ENCODE results near the gene IPO5. TPM values are rescaled to one million over a fixed set of nuclear protein-coding genes. Genes with fewer than 3 reads are reported as not detected.

The IPO5 gene
- total and polyA plus RNA-seq, 2 of the 8 experiments (the other 6 are each of a cell fraction or from before 2014, with no cell fraction given) = 143 to 410 TPM

DNA sequence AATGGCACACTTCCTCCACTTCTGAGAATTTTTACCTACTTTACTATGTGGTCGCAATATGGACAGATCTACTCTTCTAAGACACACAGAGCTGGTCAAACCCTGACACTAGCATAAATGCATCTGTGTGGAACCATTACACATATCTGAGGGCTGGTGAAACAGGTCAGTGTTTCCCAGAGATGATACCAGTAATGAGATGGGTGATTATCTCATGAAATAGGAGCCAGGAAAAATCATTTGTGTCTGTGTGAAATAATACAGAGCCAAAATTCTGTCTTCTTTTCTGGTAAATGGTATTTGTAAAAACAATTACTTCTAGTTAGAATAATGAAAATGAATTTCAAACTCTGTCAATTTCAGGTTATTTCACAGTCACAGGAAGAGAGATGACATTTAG, 117.8 kb downstream of the IPO5 start (continued):
- TF ChIP-seq, protein P1, sequence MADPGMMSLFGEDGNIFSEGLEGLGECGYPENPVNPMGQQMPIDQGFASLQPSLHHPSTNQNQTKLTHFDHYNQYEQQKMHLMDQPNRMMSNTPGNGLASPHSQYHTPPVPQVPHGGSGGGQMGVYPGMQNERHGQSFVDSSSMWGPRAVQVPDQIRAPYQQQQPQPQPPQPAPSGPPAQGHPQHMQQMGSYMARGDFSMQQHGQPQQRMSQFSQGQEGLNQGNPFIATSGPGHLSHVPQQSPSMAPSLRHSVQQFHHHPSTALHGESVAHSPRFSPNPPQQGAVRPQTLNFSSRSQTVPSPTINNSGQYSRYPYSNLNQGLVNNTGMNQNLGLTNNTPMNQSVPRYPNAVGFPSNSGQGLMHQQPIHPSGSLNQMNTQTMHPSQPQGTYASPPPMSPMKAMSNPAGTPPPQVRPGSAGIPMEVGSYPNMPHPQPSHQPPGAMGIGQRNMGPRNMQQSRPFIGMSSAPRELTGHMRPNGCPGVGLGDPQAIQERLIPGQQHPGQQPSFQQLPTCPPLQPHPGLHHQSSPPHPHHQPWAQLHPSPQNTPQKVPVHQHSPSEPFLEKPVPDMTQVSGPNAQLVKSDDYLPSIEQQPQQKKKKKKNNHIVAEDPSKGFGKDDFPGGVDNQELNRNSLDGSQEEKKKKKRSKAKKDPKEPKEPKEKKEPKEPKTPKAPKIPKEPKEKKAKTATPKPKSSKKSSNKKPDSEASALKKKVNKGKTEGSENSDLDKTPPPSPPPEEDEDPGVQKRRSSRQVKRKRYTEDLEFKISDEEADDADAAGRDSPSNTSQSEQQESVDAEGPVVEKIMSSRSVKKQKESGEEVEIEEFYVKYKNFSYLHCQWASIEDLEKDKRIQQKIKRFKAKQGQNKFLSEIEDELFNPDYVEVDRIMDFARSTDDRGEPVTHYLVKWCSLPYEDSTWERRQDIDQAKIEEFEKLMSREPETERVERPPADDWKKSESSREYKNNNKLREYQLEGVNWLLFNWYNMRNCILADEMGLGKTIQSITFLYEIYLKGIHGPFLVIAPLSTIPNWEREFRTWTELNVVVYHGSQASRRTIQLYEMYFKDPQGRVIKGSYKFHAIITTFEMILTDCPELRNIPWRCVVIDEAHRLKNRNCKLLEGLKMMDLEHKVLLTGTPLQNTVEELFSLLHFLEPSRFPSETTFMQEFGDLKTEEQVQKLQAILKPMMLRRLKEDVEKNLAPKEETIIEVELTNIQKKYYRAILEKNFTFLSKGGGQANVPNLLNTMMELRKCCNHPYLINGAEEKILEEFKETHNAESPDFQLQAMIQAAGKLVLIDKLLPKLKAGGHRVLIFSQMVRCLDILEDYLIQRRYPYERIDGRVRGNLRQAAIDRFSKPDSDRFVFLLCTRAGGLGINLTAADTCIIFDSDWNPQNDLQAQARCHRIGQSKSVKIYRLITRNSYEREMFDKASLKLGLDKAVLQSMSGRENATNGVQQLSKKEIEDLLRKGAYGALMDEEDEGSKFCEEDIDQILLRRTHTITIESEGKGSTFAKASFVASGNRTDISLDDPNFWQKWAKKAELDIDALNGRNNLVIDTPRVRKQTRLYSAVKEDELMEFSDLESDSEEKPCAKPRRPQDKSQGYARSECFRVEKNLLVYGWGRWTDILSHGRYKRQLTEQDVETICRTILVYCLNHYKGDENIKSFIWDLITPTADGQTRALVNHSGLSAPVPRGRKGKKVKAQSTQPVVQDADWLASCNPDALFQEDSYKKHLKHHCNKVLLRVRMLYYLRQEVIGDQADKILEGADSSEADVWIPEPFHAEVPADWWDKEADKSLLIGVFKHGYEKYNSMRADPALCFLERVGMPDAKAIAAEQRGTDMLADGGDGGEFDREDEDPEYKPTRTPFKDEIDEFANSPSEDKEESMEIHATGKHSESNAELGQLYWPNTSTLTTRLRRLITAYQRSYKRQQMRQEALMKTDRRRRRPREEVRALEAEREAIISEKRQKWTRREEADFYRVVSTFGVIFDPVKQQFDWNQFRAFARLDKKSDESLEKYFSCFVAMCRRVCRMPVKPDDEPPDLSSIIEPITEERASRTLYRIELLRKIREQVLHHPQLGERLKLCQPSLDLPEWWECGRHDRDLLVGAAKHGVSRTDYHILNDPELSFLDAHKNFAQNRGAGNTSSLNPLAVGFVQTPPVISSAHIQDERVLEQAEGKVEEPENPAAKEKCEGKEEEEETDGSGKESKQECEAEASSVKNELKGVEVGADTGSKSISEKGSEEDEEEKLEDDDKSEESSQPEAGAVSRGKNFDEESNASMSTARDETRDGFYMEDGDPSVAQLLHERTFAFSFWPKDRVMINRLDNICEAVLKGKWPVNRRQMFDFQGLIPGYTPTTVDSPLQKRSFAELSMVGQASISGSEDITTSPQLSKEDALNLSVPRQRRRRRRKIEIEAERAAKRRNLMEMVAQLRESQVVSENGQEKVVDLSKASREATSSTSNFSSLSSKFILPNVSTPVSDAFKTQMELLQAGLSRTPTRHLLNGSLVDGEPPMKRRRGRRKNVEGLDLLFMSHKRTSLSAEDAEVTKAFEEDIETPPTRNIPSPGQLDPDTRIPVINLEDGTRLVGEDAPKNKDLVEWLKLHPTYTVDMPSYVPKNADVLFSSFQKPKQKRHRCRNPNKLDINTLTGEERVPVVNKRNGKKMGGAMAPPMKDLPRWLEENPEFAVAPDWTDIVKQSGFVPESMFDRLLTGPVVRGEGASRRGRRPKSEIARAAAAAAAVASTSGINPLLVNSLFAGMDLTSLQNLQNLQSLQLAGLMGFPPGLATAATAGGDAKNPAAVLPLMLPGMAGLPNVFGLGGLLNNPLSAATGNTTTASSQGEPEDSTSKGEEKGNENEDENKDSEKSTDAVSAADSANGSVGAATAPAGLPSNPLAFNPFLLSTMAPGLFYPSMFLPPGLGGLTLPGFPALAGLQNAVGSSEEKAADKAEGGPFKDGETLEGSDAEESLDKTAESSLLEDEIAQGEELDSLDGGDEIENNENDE (IDR thresholded peaks at IDR 0.05; ENCODE audit: insufficient replicate concordance, low read length) = no peak
- TF ChIP-seq CREB1 (IDR thresholded peaks at IDR 0.05) (no peak), MAFK (IDR thresholded peaks at IDR 0.05; ENCODE audit: low read depth, low read length) (no peak)
